Measurements from ENCODE around the gene RETREG3. TPM values are rescaled to one million over a fixed set of nuclear protein-coding genes. Genes with fewer than 3 reads are reported as not detected.

Gene RETREG3
- total RNA-seq, 1 experiment from 2014 or later: 38.5 TPM

DNA sequence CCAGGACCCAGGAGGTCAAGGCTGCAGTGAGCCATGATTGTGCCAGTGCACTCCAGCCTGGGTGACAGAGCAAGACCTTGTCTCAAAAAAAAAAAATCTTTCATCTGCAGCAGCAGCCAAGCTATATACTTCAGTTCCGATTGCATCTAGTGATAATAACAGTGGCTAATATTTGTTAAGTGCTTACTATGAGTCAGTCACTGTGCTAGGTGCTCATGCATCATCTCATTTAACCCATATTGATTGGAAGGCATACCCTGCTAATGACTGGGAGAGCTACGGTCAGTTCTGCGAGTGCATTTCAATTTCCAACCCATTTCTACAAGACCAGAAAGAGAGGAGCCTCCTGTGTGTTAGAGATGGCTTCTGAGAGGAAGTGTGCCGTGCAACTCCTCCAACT is 42.2 kb upstream of the RETREG3 start:
- no peaks in the 10 kb centered on the region for H3K27me3 ChIP-seq (ENCODE audit: insufficient read depth, low read length)
- H2AFZ ChIP-seq (ENCODE audit: low read depth, low read length, poor library complexity, severe bottlenecking): no peak overlapping the region
- H3K4me1 ChIP-seq (ENCODE audit: control insufficient read depth in 1 of 2, insufficient read depth in 2 of 2, low read length in 2 of 2): peaks cover 0 to 13% of the 10 kb centered on the region in 2 experiments; a peak in 2 of 4 replicates
- no peak for DNase-seq (ENCODE audit: low read depth, low spot score)
- RAD21 ChIA-PET (ENCODE audit: low non-redundant PET in 1 of 2, low total read pairs in 2 of 2, uncharacterized antibody in 2 of 2, unreplicated experiment in 2 of 2): interaction anchor here in 1 of 2 experiments (0.6 kb wide), 1 partner anchor 112 kb away, joined by 3 read pairs; no protein-coding TSS in a partner anchor
- no peak for ATAC-seq
- H3K27ac ChIP-seq (ENCODE audit: low read depth, low read length): no peak overlapping the region
- H3K4me2 ChIP-seq (ENCODE audit: low read length): no peak overlapping the region
- intact Hi-C loops (cut with micrococcal nuclease): no loop called here
- TF ChIP-seq EZH2phosphoT487 (IDR thresholded peaks at IDR 0.05; ENCODE audit: borderline replicate concordance) (no peak), FOSL1 (IDR thresholded peaks at IDR 0.05; ENCODE audit: low read depth) (no peak), EZH2 (IDR thresholded peaks at IDR 0.05) (no peak), ELF1 (IDR thresholded peaks at IDR 0.05; ENCODE audit: borderline replicate concordance, low read depth) (no peak)
- TF ChIP-seq, protein P1, sequence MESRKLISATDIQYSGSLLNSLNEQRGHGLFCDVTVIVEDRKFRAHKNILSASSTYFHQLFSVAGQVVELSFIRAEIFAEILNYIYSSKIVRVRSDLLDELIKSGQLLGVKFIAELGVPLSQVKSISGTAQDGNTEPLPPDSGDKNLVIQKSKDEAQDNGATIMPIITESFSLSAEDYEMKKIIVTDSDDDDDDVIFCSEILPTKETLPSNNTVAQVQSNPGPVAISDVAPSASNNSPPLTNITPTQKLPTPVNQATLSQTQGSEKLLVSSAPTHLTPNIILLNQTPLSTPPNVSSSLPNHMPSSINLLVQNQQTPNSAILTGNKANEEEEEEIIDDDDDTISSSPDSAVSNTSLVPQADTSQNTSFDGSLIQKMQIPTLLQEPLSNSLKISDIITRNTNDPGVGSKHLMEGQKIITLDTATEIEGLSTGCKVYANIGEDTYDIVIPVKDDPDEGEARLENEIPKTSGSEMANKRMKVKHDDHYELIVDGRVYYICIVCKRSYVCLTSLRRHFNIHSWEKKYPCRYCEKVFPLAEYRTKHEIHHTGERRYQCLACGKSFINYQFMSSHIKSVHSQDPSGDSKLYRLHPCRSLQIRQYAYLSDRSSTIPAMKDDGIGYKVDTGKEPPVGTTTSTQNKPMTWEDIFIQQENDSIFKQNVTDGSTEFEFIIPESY (IDR thresholded peaks at IDR 0.05; ENCODE audit: extremely low read depth, insufficient replicate concordance, low read length): no peak
- no peaks in the 10 kb centered on the region for H3K9me3 ChIP-seq (ENCODE audit: control insufficient read depth in 1 of 2, insufficient read depth in 1 of 2, low read depth in 1 of 2, low read length in 2 of 2)
- BruUV-seq (replicated peaks): no TSS peak
- H3K36me3 ChIP-seq (ENCODE audit: control insufficient read depth in 1 of 2, insufficient read depth in 2 of 2, low read length in 2 of 2): no peaks in the 10 kb centered on the region
- no peaks in the 10 kb centered on the region for H3K9me2 ChIP-seq (ENCODE audit: insufficient read depth)
- no peaks in the 10 kb centered on the region for H4K20me1 ChIP-seq (ENCODE audit: insufficient read depth)
- CTCF ChIA-PET: interaction anchor here (0.7 kb wide), 1 partner anchor 12 kb away, joined by 4 read pairs; no protein-coding TSS in a partner anchor
- no peak overlapping the region for H3K4me3 ChIP-seq (replicated peaks in 1 of 2; ENCODE audit: low read depth in 1 of 2, low read length in 2 of 2)
- no peak overlapping the region for H3K9ac ChIP-seq (ENCODE audit: low read length)
- no peaks in the 10 kb centered on the region for H3K79me2 ChIP-seq (ENCODE audit: insufficient read depth, low read length)
- POLR2A ChIA-PET: interaction anchor here (0.7 to 1.1 kb wide), 2 partner anchors 10 to 12 kb away, joined by 3 read pairs; no protein-coding TSS in a partner anchor

DNA sequence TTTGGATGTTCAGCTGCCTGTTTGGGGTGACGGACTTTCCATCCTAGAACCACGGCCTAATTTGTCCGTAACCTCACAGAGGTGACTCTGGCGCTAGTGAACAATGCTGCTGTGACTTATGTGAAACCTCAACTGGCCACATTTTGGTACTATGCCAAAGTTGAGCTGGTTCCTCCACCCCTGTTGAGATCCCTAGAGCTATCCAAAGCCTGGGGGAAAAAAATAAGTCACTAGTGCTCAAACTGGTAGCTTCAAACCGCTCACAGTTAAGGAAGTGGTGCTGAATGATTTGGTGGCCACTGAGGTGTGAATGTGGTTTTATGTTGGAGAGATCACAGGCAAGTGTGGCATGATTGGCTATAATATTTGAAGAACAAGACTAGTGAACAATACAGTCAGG is 38.6 kb upstream of the RETREG3 start:
- H3K9ac ChIP-seq (ENCODE audit: low read length): no peak overlapping the region
- H3K4me1 ChIP-seq (ENCODE audit: control insufficient read depth in 1 of 2, insufficient read depth in 2 of 2, low read length in 2 of 2): no peaks in the 10 kb centered on the region
- no peak for DNase-seq (ENCODE audit: low read depth, low spot score)
- H4K20me1 ChIP-seq (ENCODE audit: insufficient read depth): no peaks in the 10 kb centered on the region
- no peak overlapping the region for H2AFZ ChIP-seq (ENCODE audit: low read depth, low read length, poor library complexity, severe bottlenecking)
- no peaks in the 10 kb centered on the region for H3K36me3 ChIP-seq (ENCODE audit: control insufficient read depth in 1 of 2, insufficient read depth in 2 of 2, low read length in 2 of 2)
- H3K4me3 ChIP-seq (replicated peaks in 1 of 2; ENCODE audit: low read depth in 1 of 2, low read length in 2 of 2): no peak overlapping the region
- H3K4me2 ChIP-seq (ENCODE audit: low read length): no peak overlapping the region
- ChIA-PET CTCF (no interaction called here), POLR2A (no interaction called here), RAD21 (ENCODE audit: low non-redundant PET in 1 of 2, low total read pairs in 2 of 2, uncharacterized antibody in 2 of 2, unreplicated experiment in 2 of 2) (no interaction called here)
- no peaks in the 10 kb centered on the region for H3K27me3 ChIP-seq (ENCODE audit: insufficient read depth, low read length)
- ATAC-seq: no peak
- no TSS peak for BruUV-seq (replicated peaks)
- H3K27ac ChIP-seq (ENCODE audit: low read depth, low read length): no peak overlapping the region
- intact Hi-C loops (cut with micrococcal nuclease): no loop called here
- no peaks in the 10 kb centered on the region for H3K79me2 ChIP-seq (ENCODE audit: insufficient read depth, low read length)
- H3K9me3 ChIP-seq (ENCODE audit: control insufficient read depth in 1 of 2, insufficient read depth in 1 of 2, low read depth in 1 of 2, low read length in 2 of 2): no peaks in the 10 kb centered on the region
- no peaks in the 10 kb centered on the region for H3K9me2 ChIP-seq (ENCODE audit: insufficient read depth)
- TF ChIP-seq FOSL1 (IDR thresholded peaks at IDR 0.05; ENCODE audit: low read depth): no peak
- TF ChIP-seq, protein P2, sequence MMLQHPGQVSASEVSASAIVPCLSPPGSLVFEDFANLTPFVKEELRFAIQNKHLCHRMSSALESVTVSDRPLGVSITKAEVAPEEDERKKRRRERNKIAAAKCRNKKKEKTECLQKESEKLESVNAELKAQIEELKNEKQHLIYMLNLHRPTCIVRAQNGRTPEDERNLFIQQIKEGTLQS (IDR thresholded peaks at IDR 0.05): no peak
- TF ChIP-seq POLR2AphosphoS5 (IDR thresholded peaks at IDR 0.05; ENCODE audit: low read depth, low read length): no peak
- no peak for TF ChIP-seq EGR1 (IDR thresholded peaks at IDR 0.05; ENCODE audit: low read depth)
- TF ChIP-seq ELF1 (IDR thresholded peaks at IDR 0.05; ENCODE audit: borderline replicate concordance, low read depth): no peak
- TF ChIP-seq SP1 (IDR thresholded peaks at IDR 0.05; ENCODE audit: low read depth): no peak
- no peak for TF ChIP-seq YY1 (IDR thresholded peaks at IDR 0.05; ENCODE audit: extremely low read depth, insufficient replicate concordance, low read depth, low read length)
- TF ChIP-seq, protein P3, sequence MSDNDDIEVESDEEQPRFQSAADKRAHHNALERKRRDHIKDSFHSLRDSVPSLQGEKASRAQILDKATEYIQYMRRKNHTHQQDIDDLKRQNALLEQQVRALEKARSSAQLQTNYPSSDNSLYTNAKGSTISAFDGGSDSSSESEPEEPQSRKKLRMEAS (IDR thresholded peaks at IDR 0.05): no peak
- TF ChIP-seq JUND (IDR thresholded peaks at IDR 0.05): no peak
- TF ChIP-seq EZH2 (IDR thresholded peaks at IDR 0.05): no peak
- TF ChIP-seq, protein P1 (IDR thresholded peaks at IDR 0.05; ENCODE audit: extremely low read depth, insufficient replicate concordance, low read length): no peak
- TF ChIP-seq ZFX (IDR thresholded peaks at IDR 0.05): no peak
